A549 treated with ZK216348 at 1 μM for 4 hours (cell line): ENCODE measurements around the gene UBXN2A. TPM values are rescaled to one million over a fixed set of nuclear protein-coding genes. Genes with fewer than 3 reads are reported as not detected.

Source experiments
- total RNA-seq: library from RNA; stranded (reverse); fragments of 200-300 nt; extraction: Qiagen RNA extraction; gene quantifications from 5 replicates; pipeline ENCODE4 v1.2.3, GENCODE V29; 2022; ENCODE audit warnings: low read depth

UBXN2A gene
- 15.6 to 28.9 TPM (median 21.1 TPM) in 5 replicates for total RNA-seq

DNA sequence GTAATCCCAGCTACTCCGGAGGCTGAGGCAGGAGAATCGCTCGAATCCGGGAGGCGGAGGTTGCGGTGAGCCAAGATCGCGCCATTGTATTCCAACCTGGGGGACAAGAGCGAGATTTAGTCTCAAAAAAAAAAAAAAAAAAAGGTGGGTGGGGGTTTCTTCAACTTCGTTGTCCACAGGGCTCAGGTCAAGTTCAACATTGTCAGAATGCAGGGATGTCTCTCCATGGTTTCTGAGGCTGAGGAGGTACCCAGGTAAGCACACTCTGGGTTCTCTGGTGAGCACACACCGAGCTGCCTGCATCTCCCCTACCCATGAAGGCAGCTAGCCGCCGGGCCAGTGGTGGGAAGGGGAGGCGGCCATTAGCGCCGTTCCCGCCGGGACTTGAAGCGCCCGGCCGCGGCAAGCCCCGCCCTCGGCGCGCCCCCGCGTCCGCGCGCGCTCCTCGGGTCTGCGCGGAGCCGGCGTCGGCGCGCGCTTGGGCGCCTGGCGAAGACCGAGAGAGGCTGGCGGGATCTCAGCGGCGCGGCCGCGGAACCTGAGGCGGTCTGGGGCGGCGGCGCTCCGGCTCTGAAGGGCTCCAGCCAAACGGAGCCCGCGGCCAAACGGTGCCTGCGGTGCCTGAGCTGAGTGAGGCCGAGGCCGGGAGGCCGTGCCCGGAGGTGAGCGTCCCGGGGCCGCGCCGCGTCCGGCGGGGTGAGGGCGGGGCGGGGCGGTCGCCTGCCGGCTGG lies at the start of gene UBXN2A:
TSS of gene UBXN2A (plus strand) at position 477 of the 731 bp plus-strand sequence. CDS start 17,852 bp downstream, outside the sequence.

DNA sequence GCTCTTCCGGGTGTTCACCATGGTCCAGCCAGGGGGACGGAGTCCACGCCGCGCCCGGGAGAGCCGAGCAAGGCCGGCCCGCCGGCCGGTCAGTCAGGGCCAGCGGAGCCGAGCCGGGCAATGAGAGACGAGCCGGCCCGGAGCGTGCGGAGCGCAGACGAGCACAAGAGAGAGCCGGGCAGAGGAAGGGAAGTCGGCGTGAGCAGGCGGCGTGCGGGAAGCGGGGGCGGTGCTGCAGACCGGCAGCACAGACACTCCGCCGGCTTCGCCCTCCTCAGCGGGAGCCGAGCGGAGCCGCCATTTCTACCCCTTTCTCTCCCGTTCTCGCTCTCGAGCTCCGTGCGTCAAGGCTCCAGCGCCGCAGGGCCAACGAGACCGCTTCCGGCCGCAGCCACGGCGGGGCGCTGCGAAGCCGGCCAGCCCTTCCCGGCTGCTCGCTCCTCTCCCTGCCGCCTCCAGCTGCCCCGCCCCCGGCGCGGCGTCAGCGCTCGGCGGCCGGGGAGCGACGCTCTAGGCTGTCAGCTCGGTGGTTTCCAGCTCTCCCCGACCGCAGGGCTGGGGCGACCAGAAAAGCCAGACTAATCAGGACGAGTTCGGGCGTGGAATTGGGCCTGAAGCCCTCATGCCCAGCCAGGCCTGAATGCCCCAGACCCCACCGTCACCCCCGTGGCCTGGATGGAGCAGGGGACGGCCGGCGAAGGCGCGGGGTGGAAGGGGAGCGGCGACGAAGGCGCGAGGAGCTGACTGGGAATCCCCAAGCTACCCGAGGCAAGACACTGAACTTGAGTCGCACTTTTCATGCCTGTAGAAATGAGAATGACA lies 13.3 kb upstream of the UBXN2A start, which contains the start of gene ATAD2B:
TSS of gene ATAD2B (minus strand) at position 374 of the 822 bp plus-strand sequence. CDS start at position 21, 353 bp downstream.

DNA sequence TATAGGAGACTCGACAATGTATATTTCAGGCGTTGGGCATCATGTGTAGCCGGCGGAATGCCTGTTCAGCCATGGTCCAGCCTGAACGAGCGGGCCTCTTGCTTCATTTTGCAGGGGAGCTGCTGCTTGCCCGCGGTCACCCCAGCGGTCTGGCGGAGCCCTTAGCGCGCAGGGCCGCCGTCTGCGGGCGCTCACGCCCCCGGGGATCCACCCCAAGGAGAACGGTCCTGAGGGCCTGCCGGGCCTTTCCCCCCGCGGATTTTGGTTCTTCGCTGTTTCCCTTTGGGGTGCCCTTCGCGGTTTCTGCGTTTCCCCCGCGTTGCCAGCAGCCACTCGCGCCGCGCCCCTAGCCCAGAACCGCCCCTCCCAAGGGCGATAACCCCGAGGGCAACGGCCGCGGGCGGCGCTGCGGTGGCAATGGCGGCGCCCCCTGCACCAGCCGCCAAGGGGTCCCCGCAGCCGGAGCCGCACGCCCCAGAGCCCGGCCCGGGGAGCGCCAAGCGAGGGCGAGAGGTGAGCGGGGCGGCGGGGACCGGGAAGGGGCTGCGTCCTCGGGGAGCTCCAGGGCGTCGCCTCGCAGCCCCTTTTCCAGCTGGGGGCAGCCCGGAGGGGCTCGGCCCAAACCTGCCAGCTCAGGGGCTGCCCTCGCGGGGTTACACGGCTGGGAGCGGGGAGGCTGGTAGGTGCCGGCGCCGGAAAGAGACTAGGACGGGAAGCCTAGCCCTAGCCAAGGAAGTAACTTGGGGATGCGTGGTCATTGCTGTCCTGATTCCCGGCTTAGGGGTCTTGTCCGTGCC lies 69.6 kb downstream of the UBXN2A start, which contains the start of gene MFSD2B:
TSS of gene MFSD2B (plus strand) at position 406 of the 797 bp plus-strand sequence. CDS start at position 418, 12 bp downstream.

GRCh38 chr2:24046930-24047702 lies 106.9 kb downstream of the UBXN2A start, which contains the start of gene WDCP:
TSS of gene WDCP (minus strand) at chr2:24047391. CDS start at chr2:24039494, 7,897 bp downstream.

DNA sequence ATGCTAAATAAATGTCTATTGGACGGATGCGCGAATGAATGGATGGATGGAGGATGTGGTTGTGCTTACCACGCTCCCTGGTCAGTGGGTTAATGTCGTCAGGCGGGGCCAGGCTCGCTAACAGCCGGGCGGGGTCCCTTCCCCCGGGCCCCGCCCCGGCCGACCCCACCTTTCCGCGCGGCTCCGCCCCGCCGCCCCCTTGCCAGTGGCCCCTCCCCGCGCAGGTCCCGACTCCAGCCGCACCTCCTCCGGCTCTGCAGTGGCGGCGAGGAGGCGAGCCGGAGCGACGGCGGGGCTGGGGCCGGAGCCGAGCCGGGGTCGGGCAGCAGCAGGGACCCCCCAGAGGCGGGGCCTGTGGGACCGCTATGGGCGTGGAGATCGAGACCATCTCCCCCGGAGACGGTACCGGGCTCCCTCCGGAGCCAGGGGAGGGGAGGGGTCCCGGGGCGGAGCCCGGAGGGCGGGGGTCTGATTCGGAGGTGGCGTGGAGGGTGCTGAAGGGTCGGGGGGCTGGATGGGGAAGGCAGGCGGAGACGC lies 109.3 kb downstream of the UBXN2A start, which contains the start of gene FKBP1B:
TSS of gene FKBP1B (plus strand) at position 257 of the 537 bp plus-strand sequence. CDS start at position 366, 109 bp downstream.

Other genes with a start within 250 kb of the UBXN2A start
- gene ATAD2B, start 13.3 kb upstream of the UBXN2A start, total RNA-seq = 3.7 to 9.6 TPM (median 6.5 TPM) in 5 replicates
- 0.15 to 0.63 TPM (median 0.41 TPM) in 5 replicates for gene MFSD2B, start 69.6 kb downstream of the UBXN2A start, total RNA-seq
- gene WDCP, start 106.9 kb downstream of the UBXN2A start, total RNA-seq = 10.7 to 16.3 TPM (median 13.0 TPM) in 5 replicates
- gene FKBP1B, start 109.3 kb downstream of the UBXN2A start, total RNA-seq = 8.9 to 12.0 TPM (median 11.0 TPM) in 5 replicates
- gene SF3B6, start 135.9 kb downstream of the UBXN2A start, total RNA-seq = 151 to 286 TPM (median 166 TPM) in 5 replicates
- 213 to 261 TPM (median 235 TPM) in 5 replicates for gene TP53I3, start 144.4 kb downstream of the UBXN2A start, total RNA-seq
- gene PFN4, start 182.9 kb downstream of the UBXN2A start, total RNA-seq = 1.0 to 1.3 TPM (median 1.1 TPM) in 5 replicates
- 1.3 to 3.5 TPM (median 1.9 TPM) in 5 replicates for gene FAM228B, start 183.0 kb downstream of the UBXN2A start, total RNA-seq
- not detected in 5 replicates for gene FAM228A, start 234.6 kb downstream of the UBXN2A start, total RNA-seq